Peyer's patch (tissue), 4 donors: ENCODE data around the gene PDE4D.

Source experiments
- CTCF ChIP-seq, 6 experiments: fragments of 450-650 bp in 4 of 6; fragments of 200-600 bp in 2 of 6; sonication (generic) in 1 of 6; IDR thresholded peaks; one replicate each; pipeline ENCODE4 v1.5.1; 2017 to 2019; ENCODE audit warnings: antibody characterized with exemption in 6 of 6, mild to moderate bottlenecking in 3 of 6, moderate library complexity in 1 of 6
- POLR2A ChIP-seq, 2 donors: fragments of 450-650 bp; IDR thresholded peaks; one replicate each; pipeline ENCODE4 v1.5.1; 2017; ENCODE audit warnings: antibody characterized with exemption in 2 of 2, mild to moderate bottlenecking in 2 of 2, moderate library complexity in 2 of 2

GRCh38 chr5:59814537-59814872, 79.0 kb downstream of the PDE4D start:
- TF ChIP-seq CTCF (IDR thresholded peaks at IDR 0.05), result no peak
- no peak for TF ChIP-seq POLR2A (IDR thresholded peaks at IDR 0.05)
